HepG2 (cell line): ENCODE measurements around the gene LDHAL6B. TPM values are rescaled to one million over a fixed set of nuclear protein-coding genes. Genes with fewer than 3 reads are reported as not detected.

Experiments
- ATAC-seq: fragments of 200-7000 bp; cut with Tn5 transposase; 3 replicates; pipeline ENCODE4 v1.9.1; 2020; ENCODE audit warnings: mild to moderate bottlenecking, moderate library complexity
- BruUV-seq: library from RNA; stranded (reverse); fragments of 400-500 nt; replicated peaks from 2 replicates; lab custom pipeline; 2021; lab: Mats Ljungman, UMichigan
- CTCF ChIA-PET: fragments of 300-600 bp; formaldehyde crosslinking; extraction: SDS; loops from one replicate; lab custom pipeline; 2021; ENCODE audit warnings: low total read pairs, inconsistent platforms, low intra/inter-chr PET ratio; lab: Yijun Ruan, JAX
- POLR2A ChIA-PET: fragments of 350-600 bp; sonication (Branson Sonifier 250); formaldehyde crosslinking; loops from one replicate; lab custom pipeline; 2020; ENCODE audit warnings: antibody characterized with exemption, inconsistent platforms; lab: Yijun Ruan, JAX
- DNase-seq: peaks from one replicate; pipeline ENCODE4 v3.0.0-alpha.2; 2015; ENCODE audit warnings: low spot score
- FAIRE-seq: peaks from 3 replicates; lab custom pipeline; 2011; peaks lifted over from hg19 to GRCh38; lab: Jason Lieb, UNC
- H2AFZ ChIP-seq: one replicate; pipeline ENCODE4 v1.6.1; 2011; ENCODE audit warnings: low read length, inconsistent platforms
- H3K27ac ChIP-seq: fragments of 300-600 bp; 3 replicates; pipeline ENCODE4 v1.8.0; 2011; ENCODE audit warnings: mixed run types, mild to moderate bottlenecking, mixed read lengths, low read length, inconsistent platforms; ENCODE audit not compliant: insufficient read depth; ENCODE audit errors: extremely low read length
- H3K27me3 ChIP-seq, 2 experiments: fragments of 200-600 bp in 1 of 2; 2 replicates in 1 of 2; 3 replicates in 1 of 2; pipeline versions ENCODE4 v1.6.0 to v1.8.0; 2011; ENCODE audit warnings: low read length in 2 of 2, mild to moderate bottlenecking in 2 of 2, moderate library complexity in 2 of 2, inconsistent platforms in 1 of 2; ENCODE audit not compliant: insufficient read depth in 2 of 2, control insufficient read depth in 1 of 2
- H3K36me3 ChIP-seq, 2 experiments: fragments of 200-600 bp in 1 of 2; replicated peaks in 1 of 2; 2 replicates in 1 of 2; 3 replicates in 1 of 2; pipeline versions ENCODE4 v1.5.1 to v1.8.0; 2011; ENCODE audit warnings: low read length in 2 of 2, inconsistent platforms in 1 of 2; ENCODE audit not compliant: insufficient read depth in 2 of 2, control insufficient read depth in 1 of 2
- H3K4me1 ChIP-seq: 2 replicates; pipeline ENCODE4 v1.5.1; 2012; ENCODE audit warnings: low read length, inconsistent platforms; ENCODE audit not compliant: insufficient read depth
- H3K4me2 ChIP-seq: 2 replicates; pipeline ENCODE4 v1.6.0; 2011; ENCODE audit warnings: low read depth, low read length, inconsistent platforms
- H3K4me3 ChIP-seq, 3 experiments: fragments of 200-600 bp in 1 of 3; sonication (generic), shearing (Covaris generic) in 1 of 3; replicated peaks in 1 of 3; 2 replicates each; pipeline ENCODE4 v1.5.1; 2011 to 2016; ENCODE audit warnings: low read length in 3 of 3, inconsistent platforms in 2 of 3, low read depth in 2 of 3, mild to moderate bottlenecking in 2 of 3, control low read depth in 1 of 3, mixed read lengths in 1 of 3; ENCODE audit not compliant: insufficient read depth in 1 of 3
- H3K79me2 ChIP-seq: one replicate; pipeline ENCODE4 v1.6.1; 2011; ENCODE audit warnings: low read length, inconsistent platforms; ENCODE audit not compliant: insufficient read depth
- H3K9ac ChIP-seq: 2 replicates; pipeline ENCODE4 v1.6.0; 2011; ENCODE audit warnings: mild to moderate bottlenecking, low read depth, low read length, inconsistent platforms; ENCODE audit not compliant: insufficient read depth
- H3K9me3 ChIP-seq: 2 replicates; pipeline ENCODE4 v1.5.1; 2012; ENCODE audit warnings: mild to moderate bottlenecking, low read length
- H4K20me1 ChIP-seq: 2 replicates; pipeline ENCODE4 v1.6.0; 2011; ENCODE audit warnings: inconsistent platforms, mild to moderate bottlenecking, low read length, moderate library complexity; ENCODE audit not compliant: insufficient read depth
- ATM ChIP-seq: fragments of 450-650 bp; IDR thresholded peaks from 2 replicates; pipeline ENCODE4 v1.7.1; 2017; ENCODE audit warnings: mild to moderate bottlenecking, borderline replicate concordance
- EZH2 ChIP-seq: conservative IDR thresholded peaks from 2 replicates; pipeline ENCODE4 v1.6.1; 2012; ENCODE audit warnings: mild to moderate bottlenecking, low read depth, low read length, moderate library complexity
- FOXK2 ChIP-seq: fragments of 450-650 bp; IDR thresholded peaks from 2 replicates; pipeline ENCODE4 v1.6.1; 2016
- HNRNPUL1 ChIP-seq: fragments of 200-400 bp; formaldehyde crosslinking; IDR thresholded peaks from 2 replicates; pipeline ENCODE4 v1.6.1; 2017; ENCODE audit warnings: low read depth, mild to moderate bottlenecking, low read length, moderate library complexity
- IKZF5 ChIP-seq: IDR thresholded peaks from 2 replicates; pipeline ENCODE4 v1.6.1; 2018; ENCODE audit warnings: missing genetic modification reagents, mild to moderate bottlenecking, missing compliant biosample characterization
- LBX2 ChIP-seq: sonication (generic); formaldehyde crosslinking; IDR thresholded peaks from 2 replicates; pipeline ENCODE4 v1.5.0; 2020; ENCODE audit warnings: missing genetic modification reagents, mild to moderate bottlenecking, borderline replicate concordance
- MXI1 ChIP-seq: IDR thresholded peaks from 3 replicates; pipeline ENCODE4 v1.6.1; 2012; ENCODE audit warnings: low read depth, low read length, inconsistent platforms, borderline replicate concordance
- SOX13 ChIP-seq, 3 experiments: fragments of 450-650 bp in 1 of 3; sonication (generic) in 1 of 3; formaldehyde crosslinking in 1 of 3; IDR thresholded peaks in 2 of 3; conservative IDR thresholded peaks in 1 of 3; 2 replicates each; pipeline versions ENCODE4 v1.5.0 to v1.6.1; 2016 to 2020; ENCODE audit warnings: antibody characterized with exemption in 1 of 3, mild to moderate bottlenecking in 1 of 3, missing compliant biosample characterization in 1 of 3, missing genetic modification reagents in 1 of 3, moderate library complexity in 1 of 3
- TRIM24 ChIP-seq: sonication (generic); formaldehyde crosslinking; IDR thresholded peaks from 2 replicates; pipeline ENCODE4 v1.8.0; 2022; ENCODE audit warnings: mild to moderate bottlenecking, missing genetic modification reagents
- ZC3H13 ChIP-seq: sonication (generic); formaldehyde crosslinking; IDR thresholded peaks from 2 replicates; pipeline ENCODE4 v1.8.1; 2023; ENCODE audit warnings: mild to moderate bottlenecking, missing genetic modification reagents, moderate library complexity
- ZNF446 ChIP-seq: sonication (generic); formaldehyde crosslinking; IDR thresholded peaks from 2 replicates; pipeline ENCODE4 v1.5.0; 2020; ENCODE audit warnings: mild to moderate bottlenecking, missing genetic modification reagents
- ZNF615 ChIP-seq: sonication (generic); formaldehyde crosslinking; IDR thresholded peaks from 2 replicates; pipeline ENCODE4 v1.5.0; 2020; ENCODE audit warnings: mild to moderate bottlenecking, missing genetic modification reagents, borderline replicate concordance
- ZNF713 ChIP-seq: sonication (generic); formaldehyde crosslinking; IDR thresholded peaks from 2 replicates; pipeline ENCODE4 v1.4.0; 2020; ENCODE audit warnings: mild to moderate bottlenecking, missing genetic modification reagents
- WGBS: methylation state at CpG from one replicate; pipeline ENCODE4 v1.1.6; 2017; ENCODE audit warnings: low lambda C conversion rate; 5-methylcytosine and 5-hydroxymethylcytosine counted together
- in situ Hi-C: cut with HindIII; loops from 2 replicates; pipeline ENCODE4 v1.10.0; 2017; ENCODE audit warnings: low pct_unique_long_range_greater_than_20kb; ENCODE audit not compliant: extremely low pct_ligation_motif_present
- intact Hi-C: fragments of 100-400 bp; cut with micrococcal nuclease; formaldehyde crosslinking; loops from one replicate; pipeline ENCODE4 v1.10.0; 2022; ENCODE audit not compliant: unreplicated experiment
- polyA plus RNA-seq, 8 experiments: library from polyadenylated mRNA; depleted of rRNA in 3 of 8; stranded (reverse) in 7 of 8; unstranded in 1 of 8; fragments of >200 nt; fragmentation: Illumina TruSeq in 4 of 8; extraction: Trizol in 4 of 8; gene quantifications; 2 replicates each; pipeline versions ENCODE4 v1.2.1 to v1.2.3, GENCODE V29; 2011 to 2016; ENCODE audit warnings: low read depth in 4 of 8, missing spikeins in 1 of 8, mixed read lengths in 1 of 8; ENCODE audit not compliant: insufficient read depth in 1 of 8
- total RNA-seq, 5 experiments: library from RNA; depleted of rRNA; stranded (reverse); fragments of >200 nt; fragmentation: Illumina TruSeq; extraction: Trizol; gene quantifications; 2 replicates each; pipeline ENCODE4 v1.2.3, GENCODE V29; 2016; ENCODE audit warnings: low read depth in 1 of 5

The LDHAL6B gene
- total and polyA plus RNA-seq, 2 of the 13 experiments (the other 11 are each of a cell fraction or from before 2014, with no cell fraction given), result not detected

GRCh38 chr15:59237119-59237855, 30.6 kb downstream of the LDHAL6B start (continued):
- TF ChIP-seq ZNF446 (CRISPR knock-in tag) (no peak), SOX13 (IDR thresholded peaks at IDR 0.05) (no peak), SOX13 (CRISPR knock-in tag; conservative IDR thresholded peaks at IDR 0.05 in 1 of 2, IDR thresholded peaks at IDR 0.05 in 1 of 2) (no peak), ZNF713 (no peak), ZC3H13 (CRISPR knock-in tag) (no peak), IKZF5 (CRISPR knock-in tag) (no peak), ZNF615 (CRISPR knock-in tag) (no peak)

- Histone ChIP-seq H4K20me1 (no peaks in the 10 kb centered on the region), H3K9me3 (no peaks in the 10 kb centered on the region), H3K4me3 (no peak overlapping the region), H2AFZ (no peak overlapping the region), H3K9ac (no peak overlapping the region), H3K4me1 (peaks cover 17% of the 10 kb centered on the region), H3K4me2 (no peak overlapping the region), H3K79me2 (no peaks in the 10 kb centered on the region), H3K27ac (no peak overlapping the region), H3K36me3 (no peaks in the 10 kb centered on the region), H3K27me3 (no peaks in the 10 kb centered on the region)
- ChIA-PET POLR2A (no interaction called here), CTCF (no interaction called here)
- no TSS peak for BruUV-seq
- no peak for FAIRE-seq
- ATAC-seq, result no peak
- in situ Hi-C loops (no loop called here), intact Hi-C loops (no loop called here)
- no peak for DNase-seq
- WGBS, result 90% methylated on average over 5 of the region's 5 CpGs
- TF ChIP-seq HNRNPUL1, result no peak
- TF ChIP-seq LBX2 (CRISPR knock-in tag), result no peak
- TF ChIP-seq EZH2, result no peak
- no peak for TF ChIP-seq TRIM24 (CRISPR knock-in tag)
- no peak for TF ChIP-seq MXI1
- no peak for TF ChIP-seq FOXK2
- TF ChIP-seq ATM, result no peak
These were observed 31.3 kb downstream of the LDHAL6B start for GRCh38 chr15:59237924-59238331.
